Measurements from ENCODE around the gene BEND7. TPM values are rescaled to one million over a fixed set of nuclear protein-coding genes. Genes with fewer than 3 reads are reported as not detected.

BEND7 gene
- total and polyA plus RNA-seq, 2 of the 4 experiments (the other 2 are of a cell fraction), result 2.3 to 3.5 TPM

- no peak for TF ChIP-seq NFE2L2 (IDR thresholded peaks at IDR 0.05; ENCODE audit: low read depth, low read length)
- TF ChIP-seq RFX5 (IDR thresholded peaks at IDR 0.05; ENCODE audit: low read depth, low read length), result no peak
Measured at GRCh38 chr10:13528123-13528874, 515 bp downstream of the BEND7 start (continued).

DNA sequence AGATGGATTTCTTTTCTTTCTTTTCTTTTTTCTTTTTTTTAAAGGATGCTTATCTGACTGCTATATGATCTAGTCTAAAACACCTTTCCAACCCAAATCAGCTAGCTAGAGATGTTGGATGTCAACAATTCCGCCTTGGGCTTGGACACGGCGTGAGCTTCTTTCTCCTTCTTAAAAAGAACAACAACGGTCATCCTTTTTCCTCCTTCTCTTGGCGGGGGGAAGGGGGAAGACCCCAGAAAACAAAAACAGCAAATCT is 1.0 kb downstream of the BEND7 start:
- no peak overlapping the region for H3K18ac ChIP-seq (ENCODE audit: low read depth, low read length)
- WGBS, 2 experiments (ENCODE audit: extremely low coverage in 2 of 2, insufficient read length in 1 of 2), result no CpG with 5 or more reads among the region's 5 CpGs
- H2AFZ ChIP-seq (replicated peaks; ENCODE audit: low read length, poor library complexity), result peak overlapping the region; percentile 82
- H4K8ac ChIP-seq (ENCODE audit: low read depth in 2 of 2, low read length in 2 of 2), result peak overlapping the region in 1 of 2 experiments; percentile 30; a peak in 1 of 4 replicates
- H3K14ac ChIP-seq (replicated peaks; ENCODE audit: low read depth, low read length), result no peak overlapping the region; the same call in 1 of the 2 replicates
- H3K27me3 ChIP-seq (ENCODE audit: control insufficient read depth, insufficient read depth, low read length), result no peaks in the 10 kb centered on the region; the same call in 1 of the 2 replicates
- H3K27ac ChIP-seq (ENCODE audit: insufficient read depth, low read length), result no peak overlapping the region; the same call in 1 of the 2 replicates
- no peak overlapping the region for H2AK5ac ChIP-seq (ENCODE audit: low read depth, low read length)
- ChIA-PET CTCF (interaction anchor here (1.3 to 1.7 kb wide), 2 partner anchors 9 to 156 kb away, joined by 6 read pairs; no protein-coding TSS in a partner anchor), POLR2A (ENCODE audit: unreplicated experiment) (interaction anchor here (1.1 kb wide), 1 partner anchor 10 kb away, joined by 3 read pairs; no protein-coding TSS in a partner anchor)
- TF ChIP-seq, protein P1, sequence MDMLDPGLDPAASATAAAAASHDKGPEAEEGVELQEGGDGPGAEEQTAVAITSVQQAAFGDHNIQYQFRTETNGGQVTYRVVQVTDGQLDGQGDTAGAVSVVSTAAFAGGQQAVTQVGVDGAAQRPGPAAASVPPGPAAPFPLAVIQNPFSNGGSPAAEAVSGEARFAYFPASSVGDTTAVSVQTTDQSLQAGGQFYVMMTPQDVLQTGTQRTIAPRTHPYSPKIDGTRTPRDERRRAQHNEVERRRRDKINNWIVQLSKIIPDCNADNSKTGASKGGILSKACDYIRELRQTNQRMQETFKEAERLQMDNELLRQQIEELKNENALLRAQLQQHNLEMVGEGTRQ (IDR thresholded peaks at IDR 0.05; ENCODE audit: low read depth, low read length), result no peak
- TF ChIP-seq CEBPB (IDR thresholded peaks at IDR 0.05; ENCODE audit: low read depth, low read length) (no peak), BHLHE40 (IDR thresholded peaks at IDR 0.05; ENCODE audit: low read depth, low read length) (no peak)
- H3K9me1 ChIP-seq (ENCODE audit: insufficient read depth, low read length), result no peaks in the 10 kb centered on the region; the same call in none of the 2 replicates
- dilution Hi-C loops (cut with HindIII; ENCODE audit: low sequenced_read_pairs, unreplicated experiment) (no loop called here), intact Hi-C loops (cut with micrococcal nuclease) (no loop called here), in situ Hi-C loops (cut with MboI; ENCODE audit: low sequenced_read_pairs) (no loop called here)
- no TSS peak for BruUV-seq (replicated peaks)
- peaks cover under 1 to 15% of the 10 kb centered on the region in 2 experiments; a peak in 3 of 4 replicates for H3K79me1 ChIP-seq (ENCODE audit: low read depth in 1 of 2, low read length in 2 of 2)
- H3K36me3 ChIP-seq (ENCODE audit: control insufficient read depth, insufficient read depth, low read length), result peaks cover under 1% of the 10 kb centered on the region
- peak overlapping the region; percentile 94 for H3K4me2 ChIP-seq (ENCODE audit: low read depth, low read length)
- DNase-seq (no peak), ATAC-seq (ENCODE audit: low read depth) (no peak)
- no peaks in the 10 kb centered on the region for H4K20me1 ChIP-seq (ENCODE audit: insufficient read depth, low read length)
- no peak overlapping the region; the same call in 1 of the 2 replicates for H4K5ac ChIP-seq (ENCODE audit: low read depth, low read length)
- H3K4ac ChIP-seq (ENCODE audit: low read depth, low read length), result no peak overlapping the region
- H3K4me1 ChIP-seq (ENCODE audit: control insufficient read depth, insufficient read depth, low read length), result peaks cover 3% of the 10 kb centered on the region; the same call in 1 of the 2 replicates
- no peak overlapping the region for H2BK120ac ChIP-seq (ENCODE audit: low read depth, low read length)
- peak overlapping the region; percentile 57 for H3K4me3 ChIP-seq (ENCODE audit: insufficient read depth, low read depth, low read length)
- H2BK20ac ChIP-seq (ENCODE audit: low read depth, low read length), result no peak overlapping the region
- peak overlapping the region; percentile 75 for H3K9ac ChIP-seq (ENCODE audit: low read depth, low read length)
- no peak overlapping the region for H2BK5ac ChIP-seq (ENCODE audit: low read depth, low read length, poor library complexity, severe bottlenecking)
- H3K9me3 ChIP-seq (ENCODE audit: control insufficient read depth, insufficient read depth, low read length), result no peaks in the 10 kb centered on the region
- H2AK9ac ChIP-seq (replicated peaks; ENCODE audit: low read depth, low read length, poor library complexity), result no peak overlapping the region
- no peak overlapping the region for H2BK15ac ChIP-seq (ENCODE audit: low read depth, low read length)
- no peak overlapping the region for H3K56ac ChIP-seq (ENCODE audit: extremely low read depth, insufficient read depth, low read length)
- H4K91ac ChIP-seq (ENCODE audit: insufficient read depth, low read depth, low read length), result no peak overlapping the region
- peak overlapping the region; percentile 48 for H3K23ac ChIP-seq (ENCODE audit: low read depth, low read length)

Data from IMR-90 (cell line).